K562 (cell line): ENCODE data around the gene MORC1. TPM values are rescaled to one million over a fixed set of nuclear protein-coding genes. Genes with fewer than 3 reads are reported as not detected.

Experiments used
- ATAC-seq: fragments of 200-7000 bp; cut with Tn5 transposase; 3 replicates; pipeline ENCODE4 v1.9.1; 2020; ENCODE audit warnings: moderate library complexity
- BruUV-seq: library from RNA; stranded (reverse); fragments of 400-500 nt; replicated peaks from 2 replicates; lab custom pipeline; 2021; lab: Mats Ljungman, UMichigan
- CTCF ChIA-PET: fragments of 300-600 bp; formaldehyde crosslinking; extraction: SDS; loops from one replicate; lab custom pipeline; 2021; ENCODE audit warnings: low intra/inter-chr PET ratio; lab: Yijun Ruan, JAX
- POLR2A ChIA-PET: fragments of 300-600, 350-650 bp; sonication (Branson Sonifier 250); formaldehyde crosslinking; extraction: SDS; loops from one replicate; lab custom pipeline; 2021; ENCODE audit warnings: antibody characterized with exemption, inconsistent platforms; lab: Yijun Ruan, JAX
- DNase-seq, 4 experiments: peaks; one replicate each; pipeline versions ENCODE4 v3.0.0 to v3.0.0-alpha.2; 2011 to 2018; ENCODE audit warnings: low spot score in 3 of 4, mixed read lengths in 3 of 4; ENCODE audit errors: extremely low read depth in 1 of 4
- FAIRE-seq: peaks from 2 replicates; lab custom pipeline; 2011; peaks lifted over from hg19 to GRCh38; lab: Jason Lieb, UNC
- H2AFZ ChIP-seq: 2 replicates; pipeline ENCODE4 v1.6.0; 2011; ENCODE audit warnings: low read depth, low read length, control low read depth, inconsistent platforms
- H3K27ac ChIP-seq: fragments of 200-600 bp; 3 replicates; pipeline ENCODE4 v1.8.0; 2011; ENCODE audit warnings: low read depth, mild to moderate bottlenecking, control low read depth, inconsistent platforms, low read length, moderate library complexity, mixed read lengths; ENCODE audit errors: extremely low read depth
- H3K27me3 ChIP-seq, 2 experiments: fragments of 300-600 bp in 1 of 2; 2 replicates in 1 of 2; 3 replicates in 1 of 2; pipeline versions ENCODE4 v1.6.0 to v1.8.0; 2011; ENCODE audit warnings: inconsistent platforms in 2 of 2, low read length in 2 of 2, mild to moderate bottlenecking in 1 of 2, mixed read lengths in 1 of 2, moderate library complexity in 1 of 2; ENCODE audit not compliant: control insufficient read depth in 2 of 2, insufficient read depth in 2 of 2
- H3K36me3 ChIP-seq: fragments of 300-600 bp; 3 replicates; pipeline ENCODE4 v1.8.0; 2011; ENCODE audit warnings: mild to moderate bottlenecking, low read length, inconsistent platforms; ENCODE audit not compliant: control insufficient read depth, insufficient read depth
- H3K4me1 ChIP-seq, 2 experiments: fragments of 200-600 bp in 1 of 2; replicated peaks in 1 of 2; 2 replicates in 1 of 2; 3 replicates in 1 of 2; pipeline versions ENCODE4 v1.5.1 to v1.8.0; 2011; ENCODE audit warnings: inconsistent platforms in 2 of 2, low read length in 2 of 2, mild to moderate bottlenecking in 1 of 2, mixed read lengths in 1 of 2, moderate library complexity in 1 of 2; ENCODE audit not compliant: control insufficient read depth in 2 of 2, insufficient read depth in 2 of 2
- H3K4me2 ChIP-seq: 2 replicates; pipeline ENCODE4 v1.6.1; 2011; ENCODE audit warnings: low read length, control low read depth, inconsistent platforms, mixed read lengths; ENCODE audit not compliant: insufficient read depth
- H3K4me3 ChIP-seq: fragments of 200-600 bp; sonication (generic), shearing (Covaris generic); 2 replicates; pipeline ENCODE4 v1.5.1; 2016; ENCODE audit warnings: control low read depth, inconsistent platforms
- H3K79me2 ChIP-seq: fragments of 200-600 bp; 3 replicates; pipeline ENCODE4 v1.8.0; 2011; ENCODE audit warnings: low read length, inconsistent platforms; ENCODE audit not compliant: control insufficient read depth, insufficient read depth
- H3K9ac ChIP-seq, 2 experiments: 2 replicates each; pipeline versions ENCODE4 v1.6.0 to v1.6.1; 2011; ENCODE audit warnings: low read depth in 2 of 2, low read length in 2 of 2, control low read depth in 1 of 2, inconsistent platforms in 1 of 2, mild to moderate bottlenecking in 1 of 2, mixed read lengths in 1 of 2; ENCODE audit not compliant: insufficient read depth in 1 of 2
- H3K9me1 ChIP-seq: one replicate; pipeline ENCODE4 v1.6.0; 2011; ENCODE audit warnings: inconsistent platforms, mild to moderate bottlenecking, low read length, moderate library complexity; ENCODE audit not compliant: control insufficient read depth, insufficient read depth
- H3K9me3 ChIP-seq: replicated peaks from 2 replicates; pipeline ENCODE4 v1.5.1; 2011; ENCODE audit warnings: low read depth, low read length, inconsistent platforms; ENCODE audit not compliant: control insufficient read depth, insufficient read depth
- H4K20me1 ChIP-seq: replicated peaks from 2 replicates; pipeline ENCODE4 v1.6.1; 2011; ENCODE audit warnings: low read length, inconsistent platforms, mixed read lengths; ENCODE audit not compliant: control insufficient read depth, insufficient read depth
- FOXA3 ChIP-seq, 2 experiments: fragments of 450-650 bp in 1 of 2; sonication (generic) in 1 of 2; formaldehyde crosslinking; IDR thresholded peaks in 1 of 2; conservative IDR thresholded peaks in 1 of 2; 2 replicates each; pipeline versions ENCODE4 v1.4.0 to v1.8.0; 2020 to 2022; ENCODE audit warnings: mild to moderate bottlenecking in 2 of 2, missing genetic modification reagents in 1 of 2
- PPARD ChIP-seq: fragments of 250-450 bp; sonication (Bioruptor Pico); IDR thresholded peaks from 2 replicates; pipeline ENCODE4 v1.8.0; 2022; ENCODE audit warnings: inconsistent platforms, mild to moderate bottlenecking, moderate library complexity
- PRMT5 ChIP-seq: sonication (generic); formaldehyde crosslinking; IDR thresholded peaks from 2 replicates; pipeline ENCODE4 v1.5.0; 2020; ENCODE audit warnings: missing genetic modification reagents
- TCF7L2 ChIP-seq: fragments of 150-350 bp; IDR thresholded peaks from 2 replicates; pipeline ENCODE4 v1.6.1; 2016; ENCODE audit warnings: low read depth, mild to moderate bottlenecking, low read length, moderate library complexity
- ZNF239 ChIP-seq: fragments of 250-450 bp; sonication (Bioruptor Pico); IDR thresholded peaks from 2 replicates; pipeline ENCODE4 v1.4.0; 2020; ENCODE audit warnings: mild to moderate bottlenecking
- WGBS: fragments of 100-300 bp; shearing (Covaris generic); methylation state at CpG from one replicate; pipeline ENCODE4 v1.1.6; 2016; ENCODE audit warnings: low coverage, mixed read lengths; ENCODE audit not compliant: insufficient coverage; ENCODE audit errors: missing lambda C conversion rate; 5-methylcytosine and 5-hydroxymethylcytosine counted together
- in situ Hi-C: fragments of 300-500 bp; cut with MboI; formaldehyde crosslinking; loops from 4 replicates; pipeline ENCODE4 v1.15.0; 2018; ENCODE audit warnings: inconsistent platforms, mixed read lengths
- intact Hi-C: fragments of 100-400 bp; cut with micrococcal nuclease; formaldehyde crosslinking; loops from 2 replicates; pipeline ENCODE4 v1.14.2; 2022
- polyA plus RNA-seq, 8 experiments: library from polyadenylated mRNA; depleted of rRNA in 4 of 8; stranded (reverse) in 5 of 8; unstranded in 3 of 8; fragments of >200 nt; fragmentation: Nextera tagmentation in 2 of 8; fragmentation: Illumina TruSeq in 1 of 8; extraction: Ambion mirVana in 2 of 8; extraction: Trizol in 1 of 8; gene quantifications; 2 replicates each; pipeline versions ENCODE4 v1.2.1 to v1.2.3, GENCODE V29; 2011 to 2014; ENCODE audit warnings: inconsistent platforms in 1 of 8, missing spikeins in 1 of 8
- total RNA-seq, 7 experiments: library from RNA; depleted of rRNA in 6 of 7; stranded (reverse); fragments of >200 nt in 6 of 7; fragmentation: Illumina TruSeq in 2 of 7; extraction: Trizol in 2 of 7; gene quantifications; 2 replicates each; pipeline versions ENCODE4 v1.2.1 to v1.2.3, GENCODE V29; 2011 to 2021; ENCODE audit warnings: low replicate concordance in 1 of 7

The MORC1 gene
- total and polyA plus RNA-seq, 9 of the 15 experiments (the other 6 are each of a cell fraction or from before 2014, with no cell fraction given): 0.08 to 0.41 (median 0.30) TPM; not detected in 1

DNA sequence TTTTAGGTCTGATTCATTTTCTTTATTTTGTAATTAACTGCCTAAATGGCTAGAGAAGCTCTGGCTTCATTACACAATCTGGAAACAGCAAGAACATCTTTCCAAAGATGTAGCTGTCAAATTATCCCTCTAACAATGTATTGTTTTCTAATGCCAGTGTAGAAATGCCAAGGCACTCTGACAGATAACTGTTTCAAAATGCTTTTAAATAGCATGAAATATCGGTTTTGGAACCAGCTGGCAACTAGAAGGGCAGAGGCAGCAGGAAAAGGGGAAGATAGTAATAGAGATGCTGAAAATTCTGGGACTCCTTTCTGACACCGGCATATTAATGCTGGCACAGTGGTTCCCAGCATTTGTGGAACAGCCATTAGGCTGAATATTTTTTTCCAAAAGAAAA lies 26.1 kb downstream of the MORC1 start:
- no peak overlapping the region for H3K9ac ChIP-seq
- ATAC-seq (no peak), FAIRE-seq (no peak), DNase-seq (no peak)
- ChIA-PET CTCF (no interaction called here), POLR2A (interaction anchor here (0.6 kb wide), 1 partner anchor 11 kb away, joined by 3 read pairs; no protein-coding TSS in a partner anchor)
- 0% methylated on average over 2 of the region's 2 CpGs for WGBS
- no peaks in the 10 kb centered on the region for H4K20me1 ChIP-seq
- H3K36me3 ChIP-seq: no peaks in the 10 kb centered on the region
- no peak overlapping the region for H2AFZ ChIP-seq
- H3K4me3 ChIP-seq: no peak overlapping the region
- H3K79me2 ChIP-seq: no peaks in the 10 kb centered on the region
- in situ Hi-C loops (no loop called here), intact Hi-C loops (no loop called here)
- no TSS peak for BruUV-seq
- H3K27ac ChIP-seq: no peak overlapping the region
- H3K4me2 ChIP-seq: no peak overlapping the region
- no peaks in the 10 kb centered on the region for H3K9me1 ChIP-seq
- TF ChIP-seq ZNF239 (CRISPR knock-in tag): no peak
- no peak for TF ChIP-seq TCF7L2
- TF ChIP-seq PPARD (CRISPR knock-in tag): no peak
- no peak for TF ChIP-seq PRMT5 (CRISPR knock-in tag)
- no peak for TF ChIP-seq FOXA3 (CRISPR knock-in tag; conservative IDR thresholded peaks at IDR 0.05 in 1 of 2, IDR thresholded peaks at IDR 0.05 in 1 of 2)
- H3K4me1 ChIP-seq: no peaks in the 10 kb centered on the region
- no peaks in the 10 kb centered on the region for H3K27me3 ChIP-seq
- no peaks in the 10 kb centered on the region for H3K9me3 ChIP-seq

DNA sequence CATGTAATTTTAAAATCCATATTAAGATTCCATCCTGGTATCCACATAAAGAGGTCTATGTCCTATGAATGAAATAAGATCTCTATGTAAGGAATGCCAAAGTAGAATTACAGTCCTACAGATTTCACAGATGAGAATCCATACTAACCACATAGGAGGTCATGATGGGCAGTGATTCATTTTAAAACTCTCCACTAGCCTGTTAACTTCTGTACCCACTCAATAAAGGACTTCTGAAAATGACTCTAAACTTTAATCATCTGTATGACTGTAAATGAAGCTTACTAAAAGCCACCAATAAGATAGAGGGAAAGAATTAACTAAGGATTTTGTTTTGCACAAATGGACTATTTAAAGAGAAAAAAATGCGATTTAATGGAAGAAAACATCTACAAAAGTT lies 28.7 kb downstream of the MORC1 start:
- Histone ChIP-seq H3K79me2 (no peaks in the 10 kb centered on the region), H3K27ac (no peak overlapping the region), H3K9me1 (no peaks in the 10 kb centered on the region), H4K20me1 (no peaks in the 10 kb centered on the region), H2AFZ (no peak overlapping the region), H3K4me2 (no peak overlapping the region), H3K4me1 (no peaks in the 10 kb centered on the region), H3K9me3 (no peaks in the 10 kb centered on the region), H3K4me3 (no peak overlapping the region), H3K9ac (no peak overlapping the region), H3K36me3 (no peaks in the 10 kb centered on the region), H3K27me3 (no peaks in the 10 kb centered on the region)
- in situ Hi-C loops (no loop called here), intact Hi-C loops (no loop called here)
- ChIA-PET POLR2A (no interaction called here), CTCF (no interaction called here)
- DNase-seq (no peak), FAIRE-seq (no peak), ATAC-seq (no peak)
- BruUV-seq: no TSS peak
- WGBS: 0% methylated on average over 1 of the region's 1 CpG
